GM21515 (cell line): ENCODE measurements around the gene BCAM.
"Not testable (repeated sequence)": the region's sequence is repeated elsewhere in the genome, so short reads cannot be mapped to it uniquely, and the experiment has no call there.

Experiments used
- ATAC-seq: cut with Tn5 transposase; IDR thresholded peaks from one replicate; pipeline ENCODE4 v1.9.1; 2021; ENCODE audit not compliant: unreplicated experiment

The BCAM gene

DNA sequence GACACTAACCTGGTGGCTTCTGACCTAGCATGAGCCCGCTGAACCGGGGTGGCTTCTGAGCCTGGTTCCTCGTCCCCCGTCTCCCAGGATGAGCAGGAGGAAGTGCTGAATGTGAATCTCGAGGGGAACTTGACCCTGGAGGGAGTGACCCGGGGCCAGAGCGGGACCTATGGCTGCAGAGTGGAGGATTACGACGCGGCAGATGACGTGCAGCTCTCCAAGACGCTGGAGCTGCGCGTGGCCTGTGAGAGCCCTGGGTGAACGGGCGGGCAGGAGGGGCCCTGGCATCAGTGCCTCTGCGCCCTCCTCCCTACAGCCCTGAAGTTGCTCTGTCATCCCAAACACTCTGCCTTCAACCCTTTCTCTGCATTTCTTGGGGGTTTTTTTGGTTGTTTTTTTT, 5.6 kb downstream of the BCAM start:
- ATAC-seq, result no peak

DNA sequence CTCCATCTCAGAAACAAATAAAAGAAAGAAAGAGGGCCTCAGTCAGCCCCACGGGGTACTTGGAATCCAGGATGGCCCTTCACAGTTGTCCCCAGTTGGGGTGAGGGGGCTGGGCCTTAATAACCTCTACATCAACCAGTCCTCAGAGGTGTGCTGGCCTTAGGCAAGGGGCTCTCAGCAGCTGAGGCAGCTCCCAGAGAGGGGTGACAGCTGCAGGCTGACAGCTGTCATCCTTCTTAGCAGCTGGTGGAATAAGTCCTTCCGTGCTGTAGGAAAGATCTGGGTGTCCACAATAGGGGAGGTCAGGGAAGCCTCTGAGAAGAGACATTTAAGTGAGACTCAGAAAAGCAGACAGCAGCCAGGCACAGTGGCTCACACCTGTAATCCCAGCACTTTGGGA, 7.4 kb downstream of the BCAM start:
- no peak for ATAC-seq

DNA sequence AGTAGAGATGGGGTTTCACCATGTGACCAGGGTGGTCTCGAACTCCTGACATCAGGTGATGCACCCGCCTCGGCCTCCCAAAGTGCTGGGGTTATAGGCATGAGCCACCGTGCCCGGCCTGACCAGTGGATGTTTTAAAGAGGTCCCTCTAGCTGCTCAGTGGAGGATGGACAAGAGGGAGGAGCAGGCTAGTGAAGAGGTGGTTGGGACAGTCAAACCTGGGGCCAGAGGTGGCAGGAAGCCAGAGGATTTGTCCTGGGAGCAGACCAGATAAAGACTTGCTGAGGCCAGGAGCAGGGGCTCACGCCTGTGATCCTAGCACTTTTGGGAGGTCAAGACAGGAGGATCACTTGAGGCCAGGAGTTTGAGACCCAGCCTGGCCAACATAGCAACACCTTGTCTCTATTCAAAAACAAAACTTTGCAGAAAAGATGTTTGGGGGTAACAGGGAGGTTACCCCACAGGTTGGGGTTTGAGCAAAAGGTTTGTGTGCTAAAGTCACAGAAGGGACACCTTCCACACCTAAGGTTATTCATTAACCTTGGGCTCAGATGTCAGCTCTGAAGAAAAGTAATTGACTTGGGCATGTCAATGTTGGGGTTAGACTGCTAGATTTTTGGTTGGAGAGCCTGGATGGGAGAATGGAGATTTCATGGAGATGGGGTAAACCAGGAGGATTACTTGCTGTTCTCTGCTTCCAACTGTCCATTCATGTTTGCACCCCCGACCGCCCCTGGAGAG, 9.0 kb downstream of the BCAM start:
- ATAC-seq, result no peak

DNA sequence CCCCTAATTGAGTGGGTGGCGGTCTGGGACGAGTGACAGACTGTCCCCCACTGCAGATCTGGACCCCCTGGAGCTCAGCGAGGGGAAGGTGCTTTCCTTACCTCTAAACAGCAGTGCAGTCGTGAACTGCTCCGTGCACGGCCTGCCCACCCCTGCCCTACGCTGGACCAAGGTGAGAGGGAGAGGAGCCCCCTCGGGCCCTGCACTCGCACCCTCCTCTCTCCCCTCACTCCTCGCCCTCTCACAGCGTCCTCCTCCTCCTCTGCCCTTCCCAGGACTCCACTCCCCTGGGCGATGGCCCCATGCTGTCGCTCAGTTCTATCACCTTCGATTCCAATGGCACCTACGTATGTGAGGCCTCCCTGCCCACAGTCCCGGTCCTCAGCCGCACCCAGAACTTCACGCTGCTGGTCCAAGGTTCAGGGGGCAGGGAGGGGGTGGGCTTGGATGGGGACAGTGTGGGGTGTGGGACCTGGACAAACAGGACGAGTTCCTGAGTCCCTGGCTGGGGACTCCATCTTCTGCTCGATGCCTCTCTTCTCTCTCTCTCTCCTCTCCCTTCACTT, 9.6 kb downstream of the BCAM start:
- no peak for ATAC-seq

DNA sequence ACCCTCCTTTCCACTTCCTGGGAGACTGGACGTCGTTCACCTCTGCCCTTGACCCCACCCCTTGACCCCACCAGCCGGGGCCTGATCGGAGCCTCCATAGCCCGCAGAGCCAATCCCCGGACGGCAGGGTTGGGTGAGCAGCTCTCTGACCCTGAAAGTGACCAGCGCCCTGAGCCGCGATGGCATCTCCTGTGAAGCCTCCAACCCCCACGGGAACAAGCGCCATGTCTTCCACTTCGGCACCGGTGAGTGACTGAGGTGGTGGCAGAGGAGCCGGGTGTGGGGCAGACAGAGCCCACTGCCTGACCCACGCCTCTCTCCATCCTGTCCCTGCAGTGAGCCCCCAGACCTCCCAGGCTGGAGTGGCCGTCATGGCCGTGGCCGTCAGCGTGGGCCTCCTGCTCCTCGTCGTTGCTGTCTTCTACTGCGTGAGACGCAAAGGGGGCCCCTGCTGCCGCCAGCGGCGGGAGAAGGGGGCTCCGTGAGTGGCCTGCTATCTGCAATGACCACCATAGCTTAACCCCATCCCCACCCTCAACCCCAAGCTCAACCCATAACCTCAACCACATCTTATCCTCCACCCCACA, 10.4 kb downstream of the BCAM start:
- no peak for ATAC-seq

DNA sequence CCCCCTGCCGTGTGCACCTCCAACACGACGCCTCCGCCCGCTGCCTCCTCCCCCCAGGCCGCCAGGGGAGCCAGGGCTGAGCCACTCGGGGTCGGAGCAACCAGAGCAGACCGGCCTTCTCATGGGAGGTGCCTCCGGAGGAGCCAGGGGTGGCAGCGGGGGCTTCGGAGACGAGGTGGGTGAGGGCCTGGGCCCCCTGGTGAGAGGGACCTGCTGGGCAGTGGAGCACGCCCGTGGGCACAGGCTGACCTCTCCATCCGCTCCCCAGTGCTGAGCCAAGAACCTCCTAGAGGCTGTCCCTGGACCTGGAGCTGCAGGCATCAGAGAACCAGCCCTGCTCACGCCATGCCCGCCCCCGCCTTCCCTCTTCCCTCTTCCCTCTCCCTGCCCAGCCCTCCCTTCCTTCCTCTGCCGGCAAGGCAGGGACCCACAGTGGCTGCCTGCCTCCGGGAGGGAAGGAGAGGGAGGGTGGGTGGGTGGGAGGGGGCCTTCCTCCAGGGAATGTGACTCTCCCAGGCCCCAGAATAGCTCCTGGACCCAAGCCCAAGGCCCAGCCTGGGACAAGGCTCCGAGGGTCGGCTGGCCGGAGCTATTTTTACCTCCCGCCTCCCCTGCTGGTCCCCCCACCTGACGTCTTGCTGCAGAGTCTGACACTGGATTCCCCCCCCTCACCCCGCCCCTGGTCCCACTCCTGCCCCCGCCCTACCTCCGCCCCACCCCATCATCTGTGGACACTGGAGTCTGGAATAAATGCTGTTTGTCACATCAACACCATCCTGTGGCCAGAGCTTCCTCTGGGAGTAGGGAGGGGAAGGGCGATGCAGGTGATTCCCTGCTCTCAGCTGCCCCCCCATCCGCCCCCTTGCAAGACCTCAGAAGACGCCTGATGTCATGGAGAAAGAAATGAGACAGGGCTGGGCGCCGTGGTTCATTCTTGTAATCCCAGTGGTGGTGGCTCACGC, 12.0 kb downstream of the BCAM start:
- no peak for ATAC-seq

DNA sequence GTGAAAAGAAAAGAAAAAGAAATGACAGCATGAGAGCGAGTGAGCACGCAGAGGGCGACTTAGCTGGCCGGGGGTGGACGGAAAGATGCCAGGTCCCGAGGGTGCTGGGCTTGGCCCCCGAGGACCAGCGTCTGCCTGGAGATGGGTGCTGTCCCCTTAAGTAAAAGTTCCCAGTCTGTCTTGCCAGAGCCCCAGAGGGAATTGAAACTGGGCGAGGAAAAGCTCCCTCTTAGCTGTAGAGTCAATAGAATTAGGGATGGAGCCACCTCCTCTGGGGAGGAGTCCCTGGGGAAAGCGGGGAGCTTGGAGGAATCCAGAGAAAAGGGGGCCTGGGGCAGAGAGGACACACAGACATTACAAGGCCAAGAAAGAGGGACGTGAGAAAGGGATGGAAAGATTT, 13.3 kb downstream of the BCAM start:
- ATAC-seq, result no peak

DNA sequence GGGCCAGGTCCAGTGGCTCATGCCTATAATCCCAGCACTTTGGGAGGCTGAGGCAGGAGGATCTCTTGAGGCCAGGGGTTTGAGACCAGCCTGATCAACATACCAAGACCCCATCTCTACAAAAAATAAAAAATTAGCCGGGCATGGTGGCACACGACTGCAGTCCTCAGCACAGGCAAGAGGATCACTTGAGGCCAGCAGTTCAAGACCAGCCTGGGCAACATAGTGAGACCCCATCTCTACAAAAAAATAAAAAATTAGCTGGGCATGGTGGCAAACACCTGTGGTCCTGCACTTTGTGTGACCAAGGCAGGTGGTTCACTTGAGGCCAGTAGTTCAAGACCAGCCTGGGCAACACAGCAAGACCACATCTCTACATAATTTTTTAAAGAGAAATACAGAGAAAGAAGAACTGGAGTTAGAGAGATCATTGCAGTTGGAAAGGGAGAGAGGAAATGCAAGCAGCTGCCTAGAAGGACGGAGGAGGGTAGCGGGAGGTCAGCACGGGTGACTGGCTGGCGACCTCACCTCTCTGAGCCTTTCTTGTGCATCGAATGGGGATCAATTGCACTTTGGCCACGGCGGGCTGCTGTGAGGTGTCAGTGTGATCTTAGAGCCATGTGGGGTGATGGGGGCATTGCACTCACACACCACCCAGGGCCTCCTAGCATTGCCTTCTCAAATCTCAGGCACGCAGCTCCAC, 13.9 kb downstream of the BCAM start:
- ATAC-seq, result no peak

DNA sequence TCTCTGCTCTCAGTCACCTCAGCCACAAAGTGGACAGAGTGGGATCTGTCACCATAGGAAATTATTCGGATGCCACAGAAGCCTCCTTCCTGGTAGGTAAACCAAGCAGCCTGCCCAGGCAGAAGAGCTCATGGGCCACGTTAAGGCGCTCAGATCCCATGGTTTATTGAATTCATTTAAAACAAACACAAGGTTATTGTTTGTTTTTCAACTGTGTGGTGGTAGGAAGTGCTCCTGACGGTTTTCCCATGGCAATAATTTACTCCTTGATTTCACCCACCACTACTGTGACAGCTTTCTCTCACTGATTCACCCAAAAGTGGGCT, 14.4 kb downstream of the BCAM start:
- ATAC-seq, result no peak

DNA sequence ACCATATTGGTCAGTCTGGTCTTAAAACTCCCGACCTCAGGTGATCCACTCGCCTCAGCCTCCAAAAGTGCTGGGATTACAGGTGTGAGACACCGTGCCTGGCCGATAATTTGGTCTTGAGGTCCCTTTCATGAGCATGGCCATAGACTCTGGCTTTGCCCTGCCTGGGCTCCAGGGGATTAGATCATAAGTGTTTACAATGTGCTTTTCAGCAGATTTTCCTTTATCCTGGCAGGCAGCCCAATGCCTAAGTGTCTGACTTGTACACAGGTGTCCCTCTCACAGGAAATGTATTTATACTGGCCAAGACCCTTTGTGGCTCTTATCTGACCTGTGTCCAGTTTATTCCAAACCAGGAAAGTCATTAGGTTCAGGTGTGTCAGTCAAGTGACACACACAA, 15.9 kb downstream of the BCAM start:
- ATAC-seq, result no peak

DNA sequence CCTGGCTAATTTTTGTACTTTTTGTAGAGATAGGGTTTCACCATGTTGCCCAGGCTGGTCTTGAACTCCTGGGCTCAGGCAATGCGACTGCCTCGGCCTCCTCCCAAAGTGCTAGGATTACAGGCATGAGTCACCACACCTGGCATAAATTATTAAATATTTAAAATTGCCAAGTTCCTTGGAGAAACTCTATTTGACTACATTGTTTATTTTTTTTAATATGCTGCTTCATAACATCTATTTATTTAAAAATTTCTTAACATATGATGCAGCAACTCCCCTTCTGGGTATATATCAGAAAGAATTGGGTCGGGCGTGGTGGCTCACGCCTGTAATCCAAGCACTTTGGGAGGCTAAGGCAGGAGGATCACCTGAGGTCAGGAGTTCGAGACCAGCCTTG, 24.0 kb downstream of the BCAM start:
- ATAC-seq, result not testable (repeated sequence)

DNA sequence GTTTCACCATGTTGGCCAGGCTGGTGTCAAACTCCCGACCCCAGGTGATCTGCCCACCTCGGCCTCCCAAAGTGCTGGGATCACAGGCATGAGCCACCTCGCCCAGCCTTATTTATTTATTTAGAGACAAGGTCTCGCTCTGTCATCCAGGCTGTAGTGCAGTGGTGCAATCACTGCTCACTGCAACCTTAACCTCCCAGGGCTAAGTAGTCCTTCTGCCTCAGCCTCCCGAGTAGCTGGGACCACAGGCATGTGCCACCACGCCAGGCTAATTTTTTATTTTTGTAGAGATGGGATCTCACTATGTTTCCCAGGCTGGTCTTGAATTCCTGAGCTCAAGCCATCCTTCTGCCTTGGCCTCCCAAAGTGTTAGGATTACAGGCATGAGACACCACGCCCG, 25.5 kb downstream of the BCAM start:
- not testable (repeated sequence) for ATAC-seq

DNA sequence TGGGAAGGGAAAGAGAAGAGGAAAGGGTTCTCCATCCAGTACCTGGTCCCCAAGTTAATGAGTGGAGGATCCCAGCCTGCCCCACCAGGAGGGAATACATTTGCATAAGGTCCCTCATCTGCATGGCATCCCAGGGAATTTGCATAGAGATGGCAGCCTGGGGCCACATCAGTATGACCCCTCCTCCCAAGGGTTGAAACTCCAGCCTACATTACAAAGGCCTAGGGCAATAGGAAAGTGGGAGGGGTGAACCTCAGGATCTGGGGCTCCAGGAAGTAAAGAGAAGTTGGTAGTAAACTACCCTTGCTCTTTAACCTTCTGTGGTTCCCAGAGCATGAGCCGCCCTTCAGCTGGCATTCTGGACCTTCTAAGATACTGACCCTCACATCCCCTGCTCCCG, 30.4 kb downstream of the BCAM start:
- ATAC-seq, result no peak

DNA sequence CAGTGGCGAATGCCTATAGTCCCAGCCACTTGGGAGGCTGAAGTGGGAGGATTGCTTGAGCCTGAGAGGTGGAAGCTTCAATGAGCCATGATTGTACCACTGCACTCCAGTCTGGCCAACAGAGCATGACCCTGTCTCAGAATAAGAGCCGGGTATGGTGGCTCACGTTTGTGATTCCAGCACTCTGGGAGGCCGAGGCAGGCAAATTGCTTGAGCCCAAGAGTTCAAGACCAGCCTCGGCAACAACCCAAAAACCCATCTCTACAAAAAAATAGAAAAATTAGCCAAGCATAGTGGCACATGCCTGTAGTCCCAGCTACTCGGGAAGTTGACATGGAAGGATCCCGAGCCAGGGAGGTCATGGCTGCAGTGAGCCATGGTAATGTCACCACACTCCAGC, 31.9 kb downstream of the BCAM start:
- no peak for ATAC-seq

DNA sequence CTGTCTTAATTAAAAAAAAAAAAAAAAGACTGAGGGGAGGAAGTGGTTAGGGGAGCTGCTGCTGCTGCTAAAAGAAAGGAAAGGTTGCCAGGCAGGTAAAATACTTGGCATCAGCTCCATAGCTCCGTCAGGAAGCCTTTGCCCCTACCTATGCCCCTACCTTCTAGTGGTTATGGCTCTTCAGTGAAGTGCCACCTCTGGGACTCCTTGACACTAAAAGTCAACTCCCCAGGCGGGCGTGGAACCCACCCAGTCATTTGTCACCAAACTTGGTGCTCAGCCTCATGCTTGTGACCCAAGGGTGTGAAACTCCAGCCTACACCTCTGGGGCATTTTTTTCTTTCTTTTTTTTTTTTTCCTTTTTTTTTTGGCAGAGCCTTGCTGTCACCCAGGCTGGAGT, 32.3 kb downstream of the BCAM start:
- ATAC-seq, result no peak

DNA sequence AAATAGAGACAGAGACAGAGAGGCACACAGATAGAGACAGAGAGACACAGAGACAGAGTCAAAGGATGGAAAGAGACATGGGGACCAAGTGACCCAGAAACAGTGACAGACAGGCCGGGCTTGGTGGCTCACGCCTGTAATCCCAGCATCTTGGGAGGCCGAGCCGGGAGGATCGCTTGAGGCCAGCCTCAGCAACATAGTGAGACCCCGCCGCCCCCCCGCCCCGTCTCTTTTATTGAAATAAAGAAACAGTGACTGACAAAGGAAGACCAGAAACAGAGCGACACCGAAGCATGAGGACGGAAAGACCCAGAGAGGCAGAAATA, 36.3 kb downstream of the BCAM start:
- no peak for ATAC-seq

DNA sequence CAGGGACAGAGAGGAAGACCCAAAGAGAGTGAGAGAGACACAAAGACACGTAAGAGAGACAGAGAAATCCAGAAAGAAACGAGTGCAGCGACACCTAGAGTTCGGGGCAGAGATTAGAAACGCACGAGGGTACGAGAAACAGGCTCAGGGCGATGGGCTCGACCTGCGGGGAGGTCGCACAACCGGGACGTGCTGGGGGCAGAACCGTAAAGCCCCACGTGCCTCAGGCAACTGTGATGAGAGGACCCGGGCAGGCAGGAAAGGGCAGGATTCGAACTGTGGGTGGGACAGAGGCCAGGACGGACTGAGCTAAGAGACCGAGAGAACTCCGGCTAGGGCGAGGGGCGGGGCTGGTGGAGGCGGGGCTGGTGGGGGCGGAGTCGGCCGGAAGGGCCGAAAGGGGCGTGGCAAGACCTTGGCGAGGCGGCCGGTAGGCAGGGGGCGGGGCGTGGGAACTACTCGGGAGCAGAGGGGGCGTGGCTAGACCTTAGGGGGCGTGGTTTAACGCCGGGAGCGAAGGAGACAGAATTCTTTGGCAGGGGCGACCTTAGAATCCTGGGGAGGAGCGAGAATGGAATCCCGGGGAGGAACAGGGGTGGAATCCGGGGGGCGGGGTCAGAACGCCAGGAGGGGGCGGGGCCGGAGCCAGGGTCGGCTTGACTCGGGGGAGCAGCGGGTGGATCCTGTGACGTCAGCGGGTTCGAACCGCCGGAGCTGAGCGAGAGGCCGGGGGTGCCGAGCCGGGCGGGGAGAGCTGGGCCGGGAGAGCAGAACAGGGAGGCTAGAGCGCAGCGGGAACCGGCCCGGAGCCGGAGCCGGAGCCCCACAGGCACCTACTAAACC, 36.9 kb downstream of the BCAM start, which contains the start of gene NECTIN2:
TSS of gene NECTIN2 (plus strand) at position 686 of the 843 bp plus-strand sequence. CDS start 229 bp downstream, outside the sequence.
- no peak for ATAC-seq

DNA sequence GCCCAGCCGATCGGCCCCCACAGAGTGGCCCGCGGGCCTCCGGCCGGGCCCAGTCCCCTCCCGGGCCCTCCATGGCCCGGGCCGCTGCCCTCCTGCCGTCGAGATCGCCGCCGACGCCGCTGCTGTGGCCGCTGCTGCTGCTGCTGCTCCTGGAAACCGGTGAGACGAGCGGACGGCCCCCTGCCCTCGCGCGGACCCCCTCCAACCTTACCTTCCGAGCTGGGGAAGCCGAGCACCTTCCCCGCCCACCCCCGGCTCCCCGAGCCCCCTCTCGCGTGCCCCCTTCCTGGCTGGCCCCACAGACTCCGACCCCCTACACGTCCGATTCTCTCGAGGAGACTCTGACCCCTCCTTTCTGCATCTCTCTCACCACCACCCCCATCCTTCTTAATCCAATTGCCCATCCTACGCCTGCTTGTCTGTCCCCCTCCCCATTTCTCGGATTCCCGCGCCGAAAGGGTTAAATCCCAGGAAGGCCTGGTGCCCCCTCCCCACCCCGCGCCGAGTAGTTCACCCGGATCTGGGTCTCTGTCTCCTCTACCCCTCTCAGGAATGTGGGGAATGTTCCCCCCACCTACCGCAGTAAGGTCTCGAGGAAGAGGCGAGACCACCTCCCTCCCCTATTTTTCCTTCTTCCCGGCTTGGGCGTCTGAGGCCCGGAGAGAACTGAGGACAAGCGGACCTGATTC, 37.7 kb downstream of the BCAM start:
- ATAC-seq, result no peak

DNA sequence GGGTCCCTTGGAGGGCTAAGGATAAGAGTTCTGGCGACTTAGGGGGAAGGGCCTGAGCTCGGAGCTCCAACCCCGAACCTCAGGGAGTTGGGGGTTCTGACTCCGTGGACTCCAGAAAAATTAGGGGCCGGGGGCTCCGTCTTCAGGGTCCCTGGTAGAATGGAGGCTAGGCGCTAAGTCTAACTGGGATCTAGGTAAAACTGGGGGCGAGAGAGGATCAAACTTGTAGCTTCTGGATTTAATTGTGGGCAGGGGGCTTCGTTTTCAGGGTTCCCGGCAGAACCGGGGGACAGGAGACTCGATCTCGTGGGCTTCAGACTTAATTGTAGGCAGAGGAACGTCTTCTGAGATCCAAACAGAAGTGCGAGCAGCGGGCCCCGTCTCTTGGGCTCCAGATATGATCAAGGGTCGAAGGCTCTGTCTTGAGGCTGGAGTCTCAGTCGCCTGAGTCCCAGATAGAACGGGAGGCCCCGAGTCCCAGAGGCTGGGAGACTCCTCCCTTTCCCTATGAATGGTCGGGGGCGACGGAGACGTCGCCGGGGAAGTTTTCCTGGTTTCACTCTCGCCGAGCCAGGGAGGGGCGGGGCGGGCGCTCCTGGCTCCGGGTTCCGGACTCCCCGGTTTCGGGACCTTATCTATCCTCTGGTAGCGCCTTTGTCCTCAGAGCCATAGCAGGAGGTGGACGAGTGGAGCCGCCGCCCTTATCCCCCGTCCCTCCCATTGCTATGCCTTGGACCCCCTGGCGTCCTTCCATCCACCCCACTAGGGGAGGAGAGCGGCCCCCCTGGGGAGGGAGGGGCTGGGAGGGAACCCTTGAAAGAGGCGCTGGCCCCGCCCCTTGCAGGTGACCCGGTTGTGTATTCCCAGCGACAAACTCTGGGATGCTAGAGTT, 38.5 kb downstream of the BCAM start:
- ATAC-seq, result no peak
